GM13976 (cell line): Measurements from ENCODE around the gene PORCN.

Experiments used
- DNase-seq: peaks from one replicate; pipeline ENCODE4 v3.0.0; 2012; ENCODE audit warnings: low spot score
- CTCF ChIP-seq: IDR thresholded peaks from 2 replicates; pipeline ENCODE4 v1.5.1; 2012; ENCODE audit warnings: borderline replicate concordance, mild to moderate bottlenecking; ENCODE audit not compliant: insufficient read depth; ENCODE audit errors: extremely low read depth, missing control alignments, control extremely low read depth
- in situ Hi-C: fragments of 300-500 bp; cut with MboI; formaldehyde crosslinking; loops from one replicate; pipeline ENCODE4 v1.12.0; 2022; ENCODE audit warnings: low sequenced_read_pairs, mixed read lengths, inconsistent platforms; ENCODE audit not compliant: unreplicated experiment

The PORCN gene

GRCh38 chrX:48504261-48504660 lies 4.5 kb upstream of the PORCN start:
- DNase-seq: no peak
- in situ Hi-C loops: no loop called here
- no peak for TF ChIP-seq CTCF

GRCh38 chrX:48505481-48505880 lies 3.3 kb upstream of the PORCN start:
- no peak for DNase-seq
- TF ChIP-seq CTCF: no peak
- in situ Hi-C loops: no loop called here

- TF ChIP-seq CTCF: no peak
- in situ Hi-C loops: no loop called here
- DNase-seq: no peak
Observed at GRCh38 chrX:48507246-48507645, 1.5 kb upstream of the PORCN start.

GRCh38 chrX:48509245-48509590 lies 426 bp downstream of the PORCN start:
- no peak for TF ChIP-seq CTCF
- in situ Hi-C loops: no loop called here
- no peak for DNase-seq

GRCh38 chrX:48509619-48510018 lies 827 bp downstream of the PORCN start:
- DNase-seq: no peak
- TF ChIP-seq CTCF: no peak
- in situ Hi-C loops: no loop called here

- no peak for DNase-seq
- in situ Hi-C loops: no loop called here
- no peak for TF ChIP-seq CTCF
Observed at GRCh38 chrX:48511560-48511959, 2.8 kb downstream of the PORCN start.

GRCh38 chrX:48512371-48512935 lies 3.7 kb downstream of the PORCN start:
- in situ Hi-C loops: no loop called here
- TF ChIP-seq CTCF: no peak
- DNase-seq: no peak
